Inferior parietal cortex (tissue), 1 donor: ENCODE data around the gene SMG6.
"Not testable (repeated sequence)": the region's sequence is repeated elsewhere in the genome, so short reads cannot be mapped to it uniquely, and the experiment has no call there.

Source experiments
- DNase-seq: peaks from one replicate; pipeline ENCODE4 v3.0.0-alpha.2; 2016; ENCODE audit errors: extremely low spot score

Gene SMG6

GRCh38 chr17:2304931-2305330, 1.3 kb upstream of the SMG6 start:
- DNase-seq, result no peak

GRCh38 chr17:2302778-2303203, 794 bp downstream of the SMG6 start:
- DNase-seq, result no peak

- no peak for DNase-seq
Measured at GRCh38 chr17:2299756-2300155, 3.8 kb downstream of the SMG6 start.

GRCh38 chr17:2299136-2299535, 4.4 kb downstream of the SMG6 start:
- no peak for DNase-seq

GRCh38 chr17:2297023-2297422, 6.6 kb downstream of the SMG6 start:
- no peak for DNase-seq

- DNase-seq, result no peak
Measured at GRCh38 chr17:2295575-2295974, 8.0 kb downstream of the SMG6 start.

- DNase-seq, result no peak
Measured at GRCh38 chr17:2292100-2292499, 11.5 kb downstream of the SMG6 start.

GRCh38 chr17:2289878-2290478, 13.6 kb downstream of the SMG6 start:
- DNase-seq, result no peak

GRCh38 chr17:2283302-2283701, 20.3 kb downstream of the SMG6 start:
- DNase-seq, result no peak

- DNase-seq, result peak; percentile 68
Measured at GRCh38 chr17:2282297-2282873, 21.2 kb downstream of the SMG6 start.

- no peak for DNase-seq
Measured at GRCh38 chr17:2279707-2280106, 23.9 kb downstream of the SMG6 start.

GRCh38 chr17:2277429-2278170, 26.0 kb downstream of the SMG6 start:
- DNase-seq, result no peak

GRCh38 chr17:2275722-2276121, 27.9 kb downstream of the SMG6 start:
- DNase-seq, result no peak

- no peak for DNase-seq
Measured at GRCh38 chr17:2274414-2274813, 29.2 kb downstream of the SMG6 start.

GRCh38 chr17:2271985-2272702, 31.4 kb downstream of the SMG6 start:
- no peak for DNase-seq

GRCh38 chr17:2267354-2267753, 36.2 kb downstream of the SMG6 start:
- no peak for DNase-seq

- DNase-seq, result no peak
Measured at GRCh38 chr17:2266865-2267228, 36.7 kb downstream of the SMG6 start.

- DNase-seq, result no peak
Measured at GRCh38 chr17:2266045-2266864, 37.3 kb downstream of the SMG6 start.

- not testable (repeated sequence) for DNase-seq
Measured at GRCh38 chr17:2265166-2265565, 38.4 kb downstream of the SMG6 start.

GRCh38 chr17:2264067-2264860, 39.3 kb downstream of the SMG6 start:
- no peak for DNase-seq
